ENCODE results near the gene KBTBD3. TPM values are rescaled to one million over a fixed set of nuclear protein-coding genes. Genes with fewer than 3 reads are reported as not detected.
"Not testable (repeated sequence)": the region's sequence is repeated elsewhere in the genome, so short reads cannot be mapped to it uniquely, and the experiment has no call there.

KBTBD3 gene
- total RNA-seq, 1 donor from 2014 or later = 16.0 TPM

DNA sequence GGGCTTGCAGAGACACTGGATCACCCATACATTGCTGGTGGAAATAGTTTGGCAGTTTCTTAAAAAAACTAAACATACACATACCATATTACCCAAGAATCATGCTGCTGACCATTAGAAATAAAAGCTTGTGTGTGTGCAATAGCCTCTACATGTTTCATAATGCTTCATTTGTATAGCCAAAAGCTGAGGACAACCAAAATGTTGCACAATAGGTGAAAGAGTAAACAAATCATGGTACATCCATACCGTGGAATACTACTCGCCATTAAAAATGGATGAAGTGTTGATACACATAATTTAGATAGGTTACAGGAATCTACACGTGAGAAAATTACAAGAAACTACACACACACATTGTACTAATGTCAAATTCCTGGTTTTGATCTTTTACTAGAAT, 6.5 kb downstream of the KBTBD3 start:
- DNase-seq (ENCODE audit: low spot score) (no peak), ATAC-seq (no peak)
- intact Hi-C loops (cut with DNase I) = no loop called here

- DNase-seq (ENCODE audit: low spot score) (no peak), ATAC-seq (no peak)
- intact Hi-C loops (cut with DNase I) = no loop called here
Measured at GRCh38 chr11:106063009-106063408, 14.1 kb downstream of the KBTBD3 start.

DNA sequence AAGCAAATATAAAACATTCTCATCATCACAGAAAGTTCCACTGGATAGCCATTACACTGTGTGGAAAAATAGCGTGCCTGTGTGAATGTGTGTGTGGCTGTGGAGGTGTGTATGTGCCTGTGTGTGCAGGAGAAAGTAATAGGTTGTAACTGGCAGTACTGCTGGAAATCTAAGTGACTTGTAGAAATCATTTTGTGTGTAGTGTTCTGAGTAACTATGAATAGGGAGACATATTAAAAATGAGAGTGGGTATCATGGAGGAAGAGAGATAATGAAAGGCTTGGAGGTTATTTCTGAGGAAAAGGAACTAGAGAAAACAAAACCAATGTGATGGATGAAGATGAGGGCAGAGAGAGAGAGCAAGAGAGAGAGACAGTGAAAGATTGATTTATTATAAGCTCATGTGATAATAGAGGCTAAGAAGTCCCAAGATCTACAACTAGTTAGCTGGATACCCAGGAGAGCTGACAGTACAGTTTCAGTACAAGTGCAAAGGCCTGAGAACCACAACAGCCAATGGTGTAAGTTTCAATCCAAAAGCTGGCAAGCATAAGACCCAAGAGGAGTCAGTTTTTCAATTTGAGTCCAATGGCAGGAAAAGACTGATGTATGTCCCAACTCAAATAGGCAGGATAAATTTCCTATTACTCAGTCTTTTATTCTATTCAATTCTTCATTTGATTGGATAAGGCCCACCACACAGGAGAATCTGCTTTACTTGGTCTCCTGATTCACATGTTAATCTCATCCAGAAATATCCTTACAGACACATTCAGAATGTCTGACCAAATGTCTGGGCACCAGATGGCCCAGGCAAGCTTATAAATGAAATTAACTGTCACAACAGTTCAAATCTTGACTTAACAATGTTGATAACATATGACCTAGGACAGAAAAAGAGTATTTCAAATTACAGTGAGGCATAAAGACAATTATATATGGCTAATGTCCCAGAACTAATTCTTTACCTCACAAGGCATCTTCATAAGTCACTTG, 14.9 kb downstream of the KBTBD3 start:
- intact Hi-C loops (cut with DNase I) = no loop called here
- DNase-seq (ENCODE audit: low spot score) (no peak), ATAC-seq (no peak)

DNA sequence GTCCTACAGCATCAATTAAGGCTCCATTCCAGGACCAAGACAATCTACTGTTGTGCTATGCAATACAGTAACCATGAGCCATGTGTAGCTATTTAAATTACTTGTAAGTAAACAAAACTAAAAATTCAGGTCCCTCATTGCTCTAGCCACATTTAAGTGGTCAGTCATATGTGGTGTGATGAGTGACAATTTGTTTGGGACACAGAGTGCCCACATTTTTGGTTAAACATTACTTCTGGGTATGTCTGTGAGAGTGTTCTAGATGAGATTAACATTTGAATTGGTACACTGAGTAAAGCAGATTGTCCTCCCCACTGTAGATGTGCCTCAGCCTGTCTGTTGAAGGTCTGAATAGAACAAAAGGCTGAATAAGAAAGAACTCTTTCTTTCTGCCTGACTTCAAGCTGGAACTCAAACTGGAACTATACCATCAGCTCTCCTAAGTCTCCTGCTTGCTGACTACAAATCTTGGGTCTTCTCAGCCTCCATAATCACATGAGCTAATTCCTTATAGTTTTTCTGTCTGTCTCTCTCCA, 15.8 kb downstream of the KBTBD3 start:
- ATAC-seq (no peak), DNase-seq (ENCODE audit: low spot score) (no peak)
- intact Hi-C loops (cut with DNase I) = no loop called here

- intact Hi-C loops (cut with DNase I) = no loop called here
Measured at GRCh38 chr11:106059617-106060016, 17.5 kb downstream of the KBTBD3 start.

GRCh38 chr11:106058377-106058776, 18.8 kb downstream of the KBTBD3 start:
- ATAC-seq; intact Hi-C loops (cut with DNase I): not testable (repeated sequence)

More at GRCh38 chr11:106059617-106060016, 17.5 kb downstream of the KBTBD3 start:
- DNase-seq (ENCODE audit: low spot score) = no peak
- no peak for ATAC-seq

GRCh38 chr11:106051103-106051502, 26.0 kb downstream of the KBTBD3 start:
- ATAC-seq (no peak), DNase-seq (ENCODE audit: low spot score) (no peak)
- intact Hi-C loops (cut with DNase I) = no loop called here

More at GRCh38 chr11:106058377-106058776, 18.8 kb downstream of the KBTBD3 start:
- not testable (repeated sequence) for DNase-seq (ENCODE audit: low spot score)

DNA sequence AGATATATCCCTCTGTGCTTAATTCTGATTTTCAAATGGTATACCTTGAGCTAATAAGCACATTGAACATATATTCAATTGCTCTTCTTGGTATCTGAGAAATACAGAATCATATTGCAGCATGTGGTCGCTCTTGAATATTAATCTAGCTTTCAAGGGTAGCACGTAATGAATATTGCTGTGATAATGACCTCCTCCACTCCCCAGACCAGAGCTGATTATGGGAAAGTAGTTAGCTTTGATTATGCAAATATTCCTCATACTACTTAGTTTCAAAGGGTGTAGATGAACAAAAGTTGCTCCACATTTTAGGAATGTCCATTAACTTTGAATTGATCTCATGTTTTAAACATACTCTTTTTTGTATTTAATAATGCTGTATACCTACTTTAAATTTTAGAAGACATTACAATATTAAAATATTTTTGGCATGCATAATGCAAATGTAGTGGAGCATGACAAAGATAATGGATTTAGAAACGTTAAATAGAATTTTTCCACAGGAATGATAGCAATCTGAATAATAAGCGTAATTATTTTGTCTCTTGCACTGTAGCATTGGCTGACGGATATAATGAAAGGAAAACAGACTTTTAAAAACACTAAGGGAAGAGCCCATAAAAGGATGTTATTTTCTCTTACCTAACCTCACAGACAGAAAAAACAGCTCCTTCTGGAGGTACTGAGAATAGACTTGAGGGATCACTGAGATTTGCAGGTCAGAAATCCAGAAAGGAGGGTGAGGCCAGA, 27.2 kb downstream of the KBTBD3 start:
- DNase-seq (ENCODE audit: low spot score) = no peak
- ATAC-seq = no peak
- intact Hi-C loops (cut with DNase I) = no loop called here

DNA sequence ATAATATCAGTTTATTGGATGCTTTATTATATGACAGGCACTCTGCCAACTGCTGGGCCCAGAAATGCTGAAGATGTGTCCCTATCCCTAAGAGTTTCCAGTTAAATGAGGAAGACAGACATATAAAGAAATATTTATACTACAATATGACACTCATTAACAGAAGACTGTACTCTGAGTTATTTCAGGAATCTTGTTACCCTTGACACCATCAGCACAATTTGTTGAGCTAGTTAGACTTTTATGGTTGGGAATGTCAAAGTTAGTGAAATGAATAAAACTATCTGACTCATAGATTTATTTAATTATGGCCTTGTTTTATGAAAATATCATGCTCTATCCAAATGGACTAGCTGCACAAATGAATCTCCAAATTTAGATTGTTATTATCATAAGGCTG, 29.5 kb downstream of the KBTBD3 start:
- no peak for DNase-seq (ENCODE audit: low spot score)
- no peak for ATAC-seq
- intact Hi-C loops (cut with DNase I) = no loop called here

- DNase-seq (ENCODE audit: low spot score) (no peak), ATAC-seq (no peak)
- intact Hi-C loops (cut with DNase I) = no loop called here
Measured at GRCh38 chr11:106043540-106043939, 33.6 kb downstream of the KBTBD3 start.

DNA sequence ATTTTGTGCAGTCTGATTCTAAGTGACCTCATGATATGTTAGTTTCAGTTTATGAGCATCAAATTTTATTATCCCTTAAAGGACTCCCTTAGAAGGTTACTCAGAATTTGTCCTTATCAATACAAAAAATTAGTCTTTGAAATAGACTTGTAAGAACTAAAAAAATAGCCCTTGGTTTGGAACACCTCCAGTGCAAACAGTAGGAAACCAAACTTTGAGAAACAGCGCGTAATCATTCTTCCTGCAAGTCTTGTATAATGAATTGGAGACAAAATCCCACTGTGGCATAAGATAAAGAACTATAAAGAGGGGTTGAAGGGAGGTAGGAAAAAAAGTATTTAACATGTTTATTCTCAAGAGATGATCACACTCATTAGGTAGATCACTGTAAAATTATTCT, 44.3 kb downstream of the KBTBD3 start:
- intact Hi-C loops (cut with DNase I) = no loop called here
- ATAC-seq (no peak), DNase-seq (ENCODE audit: low spot score) (no peak)

DNA sequence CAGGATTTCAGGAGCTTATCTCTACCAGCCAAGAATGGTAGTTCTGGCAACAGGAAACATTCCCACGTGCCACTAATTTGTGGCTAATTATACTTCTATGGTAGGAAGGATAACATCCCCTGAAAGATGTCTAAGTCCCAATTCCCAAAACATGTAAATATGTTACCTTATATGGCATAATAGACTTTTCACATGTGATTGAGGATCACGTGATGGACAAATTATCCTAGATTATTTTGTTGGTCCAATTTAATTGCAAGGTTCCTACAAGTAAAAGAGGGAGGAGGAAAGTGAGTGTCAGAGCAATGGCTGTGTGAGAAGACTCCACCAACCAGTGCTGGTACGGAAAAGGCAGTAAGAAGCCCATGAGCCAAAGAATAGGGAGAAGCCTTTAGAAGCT, 45.2 kb downstream of the KBTBD3 start:
- ATAC-seq = no peak
- no peak for DNase-seq (ENCODE audit: low spot score)
- intact Hi-C loops (cut with DNase I) = no loop called here

DNA sequence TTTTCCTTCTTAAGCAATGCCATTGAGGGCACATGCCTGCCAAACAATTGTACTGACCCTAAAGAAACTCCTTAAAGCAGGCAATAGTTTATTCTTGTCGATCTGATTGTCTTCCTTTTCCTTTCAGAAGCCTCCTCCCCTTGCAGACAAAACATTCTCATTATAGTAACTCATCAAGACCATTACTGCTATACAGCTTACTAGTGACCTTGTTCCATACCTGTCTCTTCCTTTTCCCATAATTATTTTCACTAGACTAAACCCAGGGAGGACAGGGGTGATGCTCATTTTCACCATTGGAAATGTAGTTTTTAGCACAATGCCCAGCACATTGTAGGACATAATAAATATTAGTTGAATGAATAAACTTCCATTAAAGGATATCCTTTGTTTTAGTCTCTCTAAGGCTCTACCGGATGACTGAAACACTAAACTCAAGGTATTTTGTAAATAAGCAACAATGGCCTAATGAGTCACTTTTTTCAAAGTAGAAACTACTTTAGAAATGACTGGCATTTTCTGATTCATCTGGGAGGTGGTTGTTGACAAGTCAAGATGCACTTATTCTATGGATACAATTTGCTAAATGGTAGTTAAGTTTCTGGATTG, 45.8 kb downstream of the KBTBD3 start:
- DNase-seq (ENCODE audit: low spot score) (no peak), ATAC-seq (no peak)
- intact Hi-C loops (cut with DNase I) = no loop called here

DNA sequence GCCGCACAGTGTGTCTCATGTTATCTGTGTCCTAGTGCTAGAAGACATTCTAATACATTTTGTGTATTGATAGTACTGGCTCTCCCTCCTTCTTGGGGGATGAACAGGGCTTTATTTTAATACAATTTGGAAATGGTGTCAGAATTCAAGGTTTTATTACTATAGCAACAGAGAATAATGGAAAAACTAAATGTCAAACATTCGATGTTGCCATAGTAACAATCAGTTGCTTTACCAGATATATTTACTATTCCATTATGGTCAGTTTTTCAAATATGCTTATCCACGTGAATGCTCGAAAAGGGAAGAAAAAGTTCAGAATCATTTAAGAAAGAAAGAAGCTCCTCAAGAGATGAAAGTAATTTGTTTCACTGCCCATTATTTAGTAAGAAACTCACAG, 46.5 kb downstream of the KBTBD3 start:
- intact Hi-C loops (cut with DNase I) = no loop called here
- ATAC-seq = no peak
- no peak for DNase-seq (ENCODE audit: low spot score)

- ATAC-seq (no peak), DNase-seq (ENCODE audit: low spot score) (no peak)
- intact Hi-C loops (cut with DNase I) = no loop called here
Measured at GRCh38 chr11:106022795-106023275, 54.3 kb downstream of the KBTBD3 start.

- DNase-seq (ENCODE audit: low spot score) (peak; percentile 99), ATAC-seq (peak; percentile 100)
- intact Hi-C loops (cut with DNase I) = no loop called here
Measured at GRCh38 chr11:106021967-106022794, 55.0 kb downstream of the KBTBD3 start, which contains the start of gene MSANTD4. TSS of gene MSANTD4 (minus strand) at chr11:106022240. CDS start at chr11:106010917, 11,323 bp downstream.

DNA sequence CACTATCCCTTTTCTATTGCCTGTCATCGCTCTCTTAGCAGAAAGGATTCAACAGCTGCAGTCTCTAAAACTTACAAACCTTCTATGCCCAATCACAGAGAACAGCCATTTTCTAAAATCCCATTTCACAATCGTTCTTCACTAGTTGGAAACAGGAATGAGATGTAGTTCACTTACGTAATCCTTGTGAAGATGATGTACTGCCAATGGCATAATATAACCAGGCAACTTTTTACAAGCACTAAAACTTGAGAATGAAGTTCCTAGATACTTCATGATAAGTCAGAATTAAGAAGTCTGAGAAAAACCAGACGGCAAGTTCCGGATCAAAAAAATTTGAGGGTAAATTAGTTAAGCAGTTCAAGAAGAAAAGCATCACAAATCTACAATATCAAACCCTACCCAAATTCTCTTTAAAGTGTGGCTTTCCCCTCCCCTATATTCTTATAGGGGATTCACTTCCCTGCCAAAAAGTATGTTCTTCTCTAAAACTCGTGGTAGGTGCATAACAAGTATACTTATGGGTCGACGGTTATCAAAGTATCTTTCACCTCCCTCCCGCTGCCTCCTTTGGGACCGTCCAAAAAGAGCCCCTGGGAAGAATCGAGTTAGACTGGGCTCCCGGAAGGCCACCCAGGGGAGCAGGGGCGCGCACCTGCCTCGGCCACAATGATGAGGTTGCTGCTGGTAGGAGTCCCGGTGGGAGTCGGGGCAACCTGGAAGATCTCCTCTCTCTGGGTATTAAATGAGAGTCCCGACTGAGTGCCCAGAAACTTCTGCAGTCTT, 55.8 kb downstream of the KBTBD3 start:
- intact Hi-C loops (cut with DNase I) = no loop called here
- ATAC-seq (no peak), DNase-seq (ENCODE audit: low spot score) (no peak)

Measured in sciatic nerve (tissue), 2 donors.